Skeletal muscle tissue (tissue), 4 donors: ENCODE measurements around the gene AIG1. TPM values are rescaled to one million over a fixed set of nuclear protein-coding genes. Genes with fewer than 3 reads are reported as not detected.

ENCODE experiments used
- H3K27ac ChIP-seq: one replicate; pipeline ENCODE4 v1.7.0; 2013; ENCODE audit warnings: mild to moderate bottlenecking, low read depth, low read length, inconsistent platforms
- H3K27me3 ChIP-seq, 3 donors: one replicate each; pipeline ENCODE4 v1.7.0; 2013; ENCODE audit warnings: low read length in 3 of 3; ENCODE audit not compliant: control insufficient read depth in 3 of 3, insufficient read depth in 3 of 3
- H3K36me3 ChIP-seq, 3 donors: one replicate each; pipeline ENCODE4 v1.7.0; 2013; ENCODE audit warnings: low read length in 3 of 3; ENCODE audit not compliant: control insufficient read depth in 3 of 3, insufficient read depth in 3 of 3
- H3K4me1 ChIP-seq, 3 donors: one replicate each; pipeline ENCODE4 v1.7.0; 2013; ENCODE audit warnings: low read length in 3 of 3, mild to moderate bottlenecking in 3 of 3; ENCODE audit not compliant: control insufficient read depth in 3 of 3, insufficient read depth in 3 of 3
- H3K4me3 ChIP-seq, 3 donors: one replicate each; pipeline ENCODE4 v1.7.0; 2013; ENCODE audit warnings: low read length in 3 of 3
- H3K9ac ChIP-seq, 3 donors: one replicate each; pipeline ENCODE4 v1.7.0; 2013; ENCODE audit warnings: low read length in 3 of 3, mild to moderate bottlenecking in 3 of 3, moderate library complexity in 2 of 3, low read depth in 1 of 3
- H3K9me3 ChIP-seq, 3 donors: one replicate each; pipeline ENCODE4 v1.7.0; 2013; ENCODE audit warnings: low read length in 3 of 3; ENCODE audit not compliant: control insufficient read depth in 3 of 3
- total RNA-seq: library from RNA; depleted of rRNA; stranded (reverse); fragments of >200 nt; gene quantifications from one replicate; pipeline ENCODE4 v1.2.3, GENCODE V29; 2014
- donor health status: Osteomylitis.

The AIG1 gene
- total RNA-seq, 1 donor from 2014 or later = 31.3 TPM

GRCh38 chr6:143372199-143372882, 311.7 kb downstream of the AIG1 start:
- no peaks in the 10 kb centered on the region for H3K27me3 ChIP-seq
- H3K4me3 ChIP-seq = no peak overlapping the region
- H3K36me3 ChIP-seq = no peaks in the 10 kb centered on the region
- H3K9ac ChIP-seq = no peak overlapping the region
- no peak overlapping the region for H3K27ac ChIP-seq
- no peaks in the 10 kb centered on the region for H3K4me1 ChIP-seq
- H3K9me3 ChIP-seq = no peaks in the 10 kb centered on the region

GRCh38 chr6:143374014-143374413, 313.3 kb downstream of the AIG1 start:
- Histone ChIP-seq H3K36me3 (no peaks in the 10 kb centered on the region), H3K9ac (no peak overlapping the region), H3K27ac (no peak overlapping the region), H3K27me3 (no peaks in the 10 kb centered on the region), H3K4me3 (no peak overlapping the region), H3K4me1 (no peaks in the 10 kb centered on the region), H3K9me3 (no peaks in the 10 kb centered on the region)

DNA sequence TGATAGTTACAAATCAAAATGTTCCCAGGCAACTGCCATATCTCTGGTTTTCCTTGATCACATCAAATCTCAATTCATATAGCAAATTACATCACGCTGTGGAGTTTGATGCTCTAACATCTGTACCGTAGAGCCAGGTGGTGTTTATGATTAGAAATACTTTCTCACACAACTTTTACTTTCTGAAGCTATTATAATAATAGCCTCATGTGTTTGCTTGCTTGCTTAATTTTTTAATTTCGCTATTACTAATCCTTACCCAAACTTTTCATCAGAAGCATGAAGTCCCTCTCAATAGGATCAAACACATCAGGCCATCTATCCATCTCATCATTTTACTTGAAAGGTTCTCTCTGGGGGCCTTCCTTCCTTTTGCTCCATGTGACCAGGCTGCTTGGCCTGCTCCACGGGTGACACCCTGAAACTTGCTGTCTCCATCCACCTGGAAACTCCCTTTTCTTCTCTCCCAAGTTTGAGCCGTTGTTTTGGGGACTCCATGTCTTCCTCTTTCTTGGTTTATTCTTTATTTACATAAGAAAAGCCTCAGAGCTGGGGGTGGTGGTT, 314.4 kb downstream of the AIG1 start:
- Histone ChIP-seq H3K4me3 (no peak overlapping the region), H3K9me3 (no peaks in the 10 kb centered on the region), H3K36me3 (no peaks in the 10 kb centered on the region), H3K9ac (no peak overlapping the region), H3K27me3 (no peaks in the 10 kb centered on the region), H3K4me1 (no peaks in the 10 kb centered on the region), H3K27ac (no peak overlapping the region)

- no peaks in the 10 kb centered on the region for H3K27me3 ChIP-seq
- H3K4me3 ChIP-seq = no peak overlapping the region
- no peaks in the 10 kb centered on the region for H3K9me3 ChIP-seq
- H3K27ac ChIP-seq = no peak overlapping the region
- no peaks in the 10 kb centered on the region for H3K4me1 ChIP-seq
- H3K9ac ChIP-seq = no peak overlapping the region
- no peaks in the 10 kb centered on the region for H3K36me3 ChIP-seq
Observed at GRCh38 chr6:143376375-143376774, 315.7 kb downstream of the AIG1 start.

DNA sequence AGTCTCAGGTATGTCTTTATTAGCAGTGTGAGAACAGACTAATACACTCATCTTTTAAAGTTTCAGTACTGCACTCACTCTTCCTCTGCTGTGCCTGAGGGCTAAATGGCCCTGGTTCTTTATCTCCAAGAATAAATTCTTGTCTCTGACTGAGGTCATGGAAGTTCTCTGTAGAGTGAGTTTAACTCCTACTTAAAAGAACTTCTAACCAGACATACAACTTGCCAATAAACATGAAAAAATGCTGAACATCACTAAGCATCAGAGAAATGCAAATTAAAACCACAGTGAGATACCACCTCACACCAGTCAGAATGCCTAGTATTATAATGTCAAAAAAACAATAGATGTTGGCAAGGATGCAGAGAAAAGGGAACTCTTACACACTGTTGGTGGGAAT, 316.2 kb downstream of the AIG1 start:
- no peak overlapping the region for H3K27ac ChIP-seq
- no peak overlapping the region for H3K9ac ChIP-seq
- no peak overlapping the region for H3K4me3 ChIP-seq
- no peaks in the 10 kb centered on the region for H3K9me3 ChIP-seq
- no peaks in the 10 kb centered on the region for H3K27me3 ChIP-seq
- H3K4me1 ChIP-seq = no peaks in the 10 kb centered on the region
- H3K36me3 ChIP-seq = no peaks in the 10 kb centered on the region

GRCh38 chr6:143385636-143386035, 324.9 kb downstream of the AIG1 start:
- Histone ChIP-seq H3K36me3 (no peaks in the 10 kb centered on the region), H3K27ac (no peak overlapping the region), H3K9me3 (no peaks in the 10 kb centered on the region), H3K4me3 (no peak overlapping the region), H3K4me1 (no peaks in the 10 kb centered on the region), H3K9ac (no peak overlapping the region), H3K27me3 (no peaks in the 10 kb centered on the region)

DNA sequence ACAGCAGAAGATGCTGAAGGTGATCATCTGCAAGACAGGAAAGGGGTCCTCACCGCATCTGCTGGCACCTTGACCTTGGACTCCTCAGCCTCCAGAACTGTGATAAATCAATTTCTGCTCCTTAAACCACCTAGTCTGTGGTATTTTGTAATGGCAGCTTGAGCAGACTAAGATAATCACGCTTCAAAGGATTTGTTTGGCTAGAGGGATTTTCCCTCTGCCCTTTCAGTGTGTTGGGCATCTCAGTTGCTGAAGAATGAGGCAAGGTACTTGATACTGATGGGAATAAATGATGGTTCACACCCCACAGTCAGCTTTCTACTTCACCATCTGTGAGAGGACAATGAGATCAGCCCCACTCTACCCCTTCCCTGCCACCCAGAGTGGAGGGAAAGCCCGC, 329.6 kb downstream of the AIG1 start:
- no peak overlapping the region for H3K4me3 ChIP-seq
- no peaks in the 10 kb centered on the region for H3K36me3 ChIP-seq
- H3K9ac ChIP-seq = no peak overlapping the region
- no peaks in the 10 kb centered on the region for H3K9me3 ChIP-seq
- H3K27me3 ChIP-seq = no peaks in the 10 kb centered on the region
- no peak overlapping the region for H3K27ac ChIP-seq
- H3K4me1 ChIP-seq = no peaks in the 10 kb centered on the region

Other genes starting within 250 kb of the AIG1 start
- 17.7 TPM for gene HIVEP2, start 115.7 kb upstream of the AIG1 start, total RNA-seq